ENCODE measurements around the gene PRKCE.

PRKCE gene

DNA sequence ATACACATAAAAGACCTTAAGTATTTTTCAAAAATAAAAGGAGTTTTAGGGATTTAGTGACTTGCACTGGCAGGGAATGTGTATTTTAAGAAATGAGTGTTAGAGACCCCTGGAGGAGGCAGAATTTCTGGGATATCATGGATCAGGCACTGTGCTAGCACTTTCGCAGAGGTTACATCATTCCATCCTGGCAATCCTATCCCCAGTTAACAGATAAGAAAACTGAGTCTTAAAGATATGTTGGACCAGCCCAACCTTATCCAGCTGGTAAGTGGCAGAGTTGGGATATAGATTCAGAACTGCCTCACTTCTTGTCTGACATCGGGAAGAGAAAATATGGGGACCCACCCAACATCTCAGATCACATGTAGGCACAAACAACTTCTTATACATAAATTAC lies 485.5 kb downstream of the PRKCE start:
- Histone ChIP-seq H3K27ac (ENCODE audit: insufficient read depth, low read depth, low read length, poor library complexity, severe bottlenecking) (no peak overlapping the region), H3K4me1 (ENCODE audit: control insufficient read depth, insufficient read depth, low read length) (no peaks in the 10 kb centered on the region), H3K9me3 (ENCODE audit: control insufficient read depth, low read length) (no peaks in the 10 kb centered on the region), H3K27me3 (ENCODE audit: control insufficient read depth, insufficient read depth, low read length, poor library complexity, severe bottlenecking) (no peaks in the 10 kb centered on the region), H3K4me3 (ENCODE audit: insufficient read depth, low read depth, low read length) (no peak overlapping the region), H3K36me3 (ENCODE audit: control insufficient read depth, insufficient read depth, low read length) (no peaks in the 10 kb centered on the region)
- WGBS, 2 experiments = 95 to 98% methylated on average over 2 of the region's 2 CpGs

GRCh38 chr2:46142546-46143428 lies 491.3 kb downstream of the PRKCE start:
- no peak overlapping the region for H3K27ac ChIP-seq (ENCODE audit: insufficient read depth, low read depth, low read length, poor library complexity, severe bottlenecking)
- no peaks in the 10 kb centered on the region for H3K27me3 ChIP-seq (ENCODE audit: control insufficient read depth, insufficient read depth, low read length, poor library complexity, severe bottlenecking)
- H3K36me3 ChIP-seq (ENCODE audit: control insufficient read depth, insufficient read depth, low read length) = no peaks in the 10 kb centered on the region
- no peaks in the 10 kb centered on the region for H3K9me3 ChIP-seq (ENCODE audit: control insufficient read depth, low read length)
- no peaks in the 10 kb centered on the region for H3K4me1 ChIP-seq (ENCODE audit: control insufficient read depth, insufficient read depth, low read length)
- 89 to 92% methylated on average over 5 of the region's 5 CpGs for WGBS, 2 experiments
- H3K4me3 ChIP-seq (ENCODE audit: insufficient read depth, low read depth, low read length) = no peak overlapping the region

GRCh38 chr2:46143429-46144132 lies 492.1 kb downstream of the PRKCE start:
- no peak overlapping the region for H3K27ac ChIP-seq (ENCODE audit: insufficient read depth, low read depth, low read length, poor library complexity, severe bottlenecking)
- no peaks in the 10 kb centered on the region for H3K36me3 ChIP-seq (ENCODE audit: control insufficient read depth, insufficient read depth, low read length)
- no peaks in the 10 kb centered on the region for H3K4me1 ChIP-seq (ENCODE audit: control insufficient read depth, insufficient read depth, low read length)
- no peaks in the 10 kb centered on the region for H3K9me3 ChIP-seq (ENCODE audit: control insufficient read depth, low read length)
- H3K27me3 ChIP-seq (ENCODE audit: control insufficient read depth, insufficient read depth, low read length, poor library complexity, severe bottlenecking) = no peaks in the 10 kb centered on the region
- no peak overlapping the region for H3K4me3 ChIP-seq (ENCODE audit: insufficient read depth, low read depth, low read length)
- 94 to 97% methylated on average over 9 of the region's 9 CpGs for WGBS, 2 experiments

DNA sequence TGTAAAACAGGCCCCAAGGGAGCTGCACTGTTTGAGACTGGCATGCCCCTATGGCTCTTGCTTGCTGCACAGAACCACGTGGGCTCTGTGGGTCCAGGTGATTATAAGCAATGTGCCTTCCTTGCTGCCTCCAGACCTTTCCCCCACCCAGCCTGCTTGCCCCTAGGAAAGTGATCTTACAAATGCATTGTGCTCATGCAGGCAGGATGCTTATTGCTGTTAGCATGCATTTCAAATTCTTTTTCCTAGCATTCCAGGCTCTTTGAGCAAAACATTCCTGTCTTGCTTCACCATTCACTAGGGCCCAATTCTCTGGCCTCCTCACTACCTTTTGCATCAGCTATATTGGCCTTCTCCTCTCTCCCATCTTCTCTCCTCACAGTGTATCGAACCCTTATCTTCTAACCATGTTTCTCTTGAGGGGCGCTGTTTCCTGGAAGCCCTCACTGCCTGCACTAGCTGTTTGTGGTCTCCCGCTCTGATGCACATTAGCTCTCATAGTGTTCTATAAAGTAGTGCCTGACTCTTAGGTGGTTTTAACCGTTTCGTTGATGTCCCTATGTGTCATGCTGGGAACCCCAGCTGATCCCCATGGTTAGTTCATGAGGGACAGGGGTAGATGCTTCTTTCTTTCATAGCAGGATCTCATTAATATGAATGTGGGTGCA lies 492.8 kb downstream of the PRKCE start:
- Histone ChIP-seq H3K27me3 (ENCODE audit: control insufficient read depth, insufficient read depth, low read length, poor library complexity, severe bottlenecking) (no peaks in the 10 kb centered on the region), H3K4me1 (ENCODE audit: control insufficient read depth, insufficient read depth, low read length) (no peaks in the 10 kb centered on the region), H3K9me3 (ENCODE audit: control insufficient read depth, low read length) (no peaks in the 10 kb centered on the region), H3K36me3 (ENCODE audit: control insufficient read depth, insufficient read depth, low read length) (no peaks in the 10 kb centered on the region), H3K4me3 (ENCODE audit: insufficient read depth, low read depth, low read length) (no peak overlapping the region), H3K27ac (ENCODE audit: insufficient read depth, low read depth, low read length, poor library complexity, severe bottlenecking) (no peak overlapping the region)
- WGBS, 2 experiments = 75 to 76% methylated on average over 6 of the region's 6 CpGs

GRCh38 chr2:46145017-46145416 lies 493.5 kb downstream of the PRKCE start:
- WGBS, 2 experiments = 93 to 95% methylated on average over 5 of the region's 5 CpGs

GRCh38 chr2:46145840-46146239 lies 494.4 kb downstream of the PRKCE start:
- Histone ChIP-seq H3K9me3 (ENCODE audit: control insufficient read depth, low read length) (no peaks in the 10 kb centered on the region), H3K4me3 (ENCODE audit: insufficient read depth, low read depth, low read length) (no peak overlapping the region), H3K4me1 (ENCODE audit: control insufficient read depth, insufficient read depth, low read length) (no peaks in the 10 kb centered on the region), H3K27ac (ENCODE audit: insufficient read depth, low read depth, low read length, poor library complexity, severe bottlenecking) (no peak overlapping the region), H3K36me3 (ENCODE audit: control insufficient read depth, insufficient read depth, low read length) (no peaks in the 10 kb centered on the region), H3K27me3 (ENCODE audit: control insufficient read depth, insufficient read depth, low read length, poor library complexity, severe bottlenecking) (no peaks in the 10 kb centered on the region)

More at GRCh38 chr2:46145017-46145416, 493.5 kb downstream of the PRKCE start:
- Histone ChIP-seq H3K27ac (ENCODE audit: insufficient read depth, low read depth, low read length, poor library complexity, severe bottlenecking) (no peak overlapping the region), H3K4me1 (ENCODE audit: control insufficient read depth, insufficient read depth, low read length) (no peaks in the 10 kb centered on the region), H3K9me3 (ENCODE audit: control insufficient read depth, low read length) (no peaks in the 10 kb centered on the region), H3K27me3 (ENCODE audit: control insufficient read depth, insufficient read depth, low read length, poor library complexity, severe bottlenecking) (no peaks in the 10 kb centered on the region), H3K4me3 (ENCODE audit: insufficient read depth, low read depth, low read length) (no peak overlapping the region), H3K36me3 (ENCODE audit: control insufficient read depth, insufficient read depth, low read length) (no peaks in the 10 kb centered on the region)

DNA sequence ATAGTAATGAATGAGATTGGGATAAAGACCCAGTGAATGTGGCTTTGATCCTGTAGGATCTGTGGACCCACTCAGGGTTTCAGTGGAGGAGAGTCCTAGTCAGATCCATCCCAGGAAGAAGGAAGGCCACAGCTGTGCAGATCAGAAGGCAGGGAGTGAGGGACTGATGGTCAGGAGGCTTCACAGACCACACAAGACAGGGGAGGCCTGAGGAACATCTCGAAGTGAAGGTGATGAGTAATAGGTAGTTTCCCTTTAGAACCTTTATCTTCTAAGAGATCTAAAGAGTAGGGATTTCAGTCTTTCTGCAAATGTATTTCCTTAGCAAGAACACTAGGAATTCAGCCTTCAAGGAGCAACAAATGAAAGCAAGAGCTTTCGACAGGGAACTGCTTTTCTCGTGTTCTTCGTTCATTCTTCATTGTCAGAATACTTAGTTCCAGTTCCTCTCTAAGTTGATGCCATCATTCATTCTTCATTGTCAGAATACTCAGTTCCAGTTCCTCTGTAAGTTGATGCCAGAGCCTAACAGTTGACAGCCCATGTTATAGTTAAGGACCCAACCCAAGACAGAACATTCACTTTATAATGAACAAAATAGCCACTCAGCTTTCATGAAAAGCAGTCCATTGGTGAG lies 495.5 kb downstream of the PRKCE start:
- Histone ChIP-seq H3K9me3 (ENCODE audit: control insufficient read depth, low read length) (no peaks in the 10 kb centered on the region), H3K36me3 (ENCODE audit: control insufficient read depth, insufficient read depth, low read length) (no peaks in the 10 kb centered on the region)

DNA sequence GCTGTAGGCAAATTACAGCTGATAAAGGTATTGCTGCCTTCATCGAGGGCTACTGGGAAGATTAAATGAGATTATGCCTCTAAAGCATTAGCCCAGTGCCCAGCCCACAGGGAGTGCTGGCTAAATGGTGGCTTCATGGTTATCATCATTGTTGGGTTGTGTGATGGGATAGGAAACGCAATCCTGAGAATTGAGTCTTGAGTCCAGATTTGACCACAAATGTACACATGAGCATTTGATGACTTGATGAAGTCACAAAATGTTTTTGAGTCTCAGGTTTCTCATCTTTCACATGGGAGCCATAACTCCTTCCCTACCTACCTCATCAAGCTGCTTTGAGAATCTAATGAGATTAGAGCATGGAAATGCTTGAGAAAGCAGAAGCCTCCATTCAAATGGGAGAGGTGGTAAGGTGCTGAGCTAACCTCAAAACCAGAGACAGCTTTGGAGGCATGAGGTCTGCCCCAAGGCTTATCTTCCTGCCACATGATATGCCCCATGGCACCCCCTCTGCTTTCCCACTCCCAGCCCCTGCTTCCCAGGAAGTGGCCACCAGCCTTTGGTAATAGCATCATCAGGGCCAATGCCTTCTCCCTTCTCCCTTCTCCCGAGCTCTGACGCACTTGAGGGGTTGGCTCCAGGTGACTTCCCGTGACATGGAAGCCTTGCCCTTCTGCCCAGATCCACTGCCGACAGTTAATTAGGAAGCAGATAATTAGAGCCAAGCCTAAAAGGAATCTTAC lies 496.3 kb downstream of the PRKCE start:
- WGBS, 2 experiments = 89 to 93% methylated on average over 6 of the region's 6 CpGs

More for the DNA sequence above, 495.5 kb downstream of the PRKCE start:
- Histone ChIP-seq H3K27ac (ENCODE audit: insufficient read depth, low read depth, low read length, poor library complexity, severe bottlenecking) (no peak overlapping the region), H3K4me3 (ENCODE audit: insufficient read depth, low read depth, low read length) (no peak overlapping the region), H3K4me1 (ENCODE audit: control insufficient read depth, insufficient read depth, low read length) (peaks cover 5% of the 10 kb centered on the region), H3K27me3 (ENCODE audit: control insufficient read depth, insufficient read depth, low read length, poor library complexity, severe bottlenecking) (no peaks in the 10 kb centered on the region)
- 93 to 94% methylated on average over 4 of the region's 4 CpGs for whole genome bisulfite sequencing, 2 experiments

DNA sequence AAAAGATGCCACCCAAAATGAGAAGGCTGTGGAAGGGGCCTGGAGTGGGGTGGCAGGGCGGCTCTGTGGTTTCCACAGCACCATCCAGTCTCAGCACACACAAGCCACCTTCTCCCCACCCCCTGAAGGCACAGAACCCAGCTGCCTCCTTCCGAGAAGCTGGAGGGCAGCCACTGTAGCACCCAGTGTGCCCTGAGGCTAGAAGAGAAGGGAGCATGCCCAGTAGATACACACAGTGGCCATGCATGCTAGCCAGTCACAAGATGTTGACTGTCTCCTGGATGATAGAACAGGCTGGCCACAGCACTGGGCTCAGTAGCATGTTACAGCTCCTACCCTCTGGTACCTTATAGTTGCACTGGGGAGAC lies 496.9 kb downstream of the PRKCE start:
- Histone ChIP-seq H3K4me3 (ENCODE audit: insufficient read depth, low read depth, low read length) (no peak overlapping the region), H3K27ac (ENCODE audit: insufficient read depth, low read depth, low read length, poor library complexity, severe bottlenecking) (no peak overlapping the region), H3K36me3 (ENCODE audit: control insufficient read depth, insufficient read depth, low read length) (no peaks in the 10 kb centered on the region), H3K4me1 (ENCODE audit: control insufficient read depth, insufficient read depth, low read length) (peaks cover 5% of the 10 kb centered on the region), H3K9me3 (ENCODE audit: control insufficient read depth, low read length) (no peaks in the 10 kb centered on the region), H3K27me3 (ENCODE audit: control insufficient read depth, insufficient read depth, low read length, poor library complexity, severe bottlenecking) (no peaks in the 10 kb centered on the region)
- 85 to 94% methylated on average over 2 of the region's 2 CpGs for WGBS, 2 experiments

More for the DNA sequence above, 496.3 kb downstream of the PRKCE start:
- no peaks in the 10 kb centered on the region for H3K9me3 ChIP-seq (ENCODE audit: control insufficient read depth, low read length)
- H3K4me3 ChIP-seq (ENCODE audit: insufficient read depth, low read depth, low read length) = no peak overlapping the region
- no peaks in the 10 kb centered on the region for H3K27me3 ChIP-seq (ENCODE audit: control insufficient read depth, insufficient read depth, low read length, poor library complexity, severe bottlenecking)
- H3K36me3 ChIP-seq (ENCODE audit: control insufficient read depth, insufficient read depth, low read length) = no peaks in the 10 kb centered on the region
- peaks cover 5% of the 10 kb centered on the region for H3K4me1 ChIP-seq (ENCODE audit: control insufficient read depth, insufficient read depth, low read length)
- H3K27ac ChIP-seq (ENCODE audit: insufficient read depth, low read depth, low read length, poor library complexity, severe bottlenecking) = no peak overlapping the region

All from ectodermal cell (in vitro differentiated cells).